ENCODE data around the gene UCP3.
"Not testable (repeated sequence)": the region's sequence is repeated elsewhere in the genome, so short reads cannot be mapped to it uniquely, and the experiment has no call there.

Gene UCP3

GRCh38 chr11:73991471-73992006 is 17.3 kb downstream of the UCP3 start:
- TF ChIP-seq CTCF (IDR thresholded peaks at IDR 0.05; ENCODE audit: extremely low read depth, missing control alignments): no peak
- DNase-seq (ENCODE audit: low spot score): peak; percentile 51

DNA sequence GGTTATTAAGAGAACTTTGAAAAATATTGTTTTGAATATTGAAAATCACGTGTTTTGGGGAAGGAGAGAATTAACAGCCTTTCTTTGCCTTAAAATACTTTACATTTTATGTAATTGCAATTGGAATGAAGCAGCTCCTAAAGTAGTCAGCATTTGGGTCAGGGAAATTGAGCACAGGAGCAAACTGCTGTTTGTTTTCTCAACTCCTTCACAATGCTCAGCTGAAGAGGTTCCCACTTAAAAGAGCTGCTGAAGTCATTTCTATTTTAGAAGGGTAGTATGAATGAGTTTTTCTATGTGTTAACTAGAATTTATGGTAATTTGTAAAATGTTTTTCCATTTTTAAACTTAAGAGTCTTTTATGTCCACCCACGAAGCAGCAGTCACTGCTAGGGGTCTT is 18.2 kb downstream of the UCP3 start:
- DNase-seq (ENCODE audit: low spot score): no peak

DNA sequence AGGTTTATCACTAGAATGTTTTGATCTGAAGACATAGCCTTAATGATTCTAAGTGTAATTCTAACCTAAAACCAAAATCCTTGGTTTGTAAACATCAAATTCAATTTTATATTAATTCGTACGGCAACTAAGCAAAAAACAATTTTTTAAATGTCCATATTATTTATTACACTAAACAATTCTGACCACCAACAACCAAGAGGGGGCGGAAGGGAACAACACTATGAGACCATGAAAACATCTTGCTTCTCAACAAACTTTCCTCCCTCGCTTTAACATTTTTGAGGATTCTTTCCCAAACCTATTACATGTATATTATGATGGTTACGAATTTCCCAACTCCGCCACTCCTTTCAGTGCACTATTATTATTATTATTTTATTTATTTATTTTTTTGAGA is 19.7 kb downstream of the UCP3 start:
- no peak for TF ChIP-seq CTCF (IDR thresholded peaks at IDR 0.05; ENCODE audit: extremely low read depth, missing control alignments)
- DNase-seq (ENCODE audit: low spot score): no peak

More for the DNA sequence above, 18.2 kb downstream of the UCP3 start:
- TF ChIP-seq CTCF (IDR thresholded peaks at IDR 0.05; ENCODE audit: extremely low read depth, missing control alignments): no peak

GRCh38 chr11:73988227-73988626 is 20.7 kb downstream of the UCP3 start:
- no peak for DNase-seq (ENCODE audit: low spot score)
- TF ChIP-seq CTCF (IDR thresholded peaks at IDR 0.05; ENCODE audit: extremely low read depth, missing control alignments): no peak

DNA sequence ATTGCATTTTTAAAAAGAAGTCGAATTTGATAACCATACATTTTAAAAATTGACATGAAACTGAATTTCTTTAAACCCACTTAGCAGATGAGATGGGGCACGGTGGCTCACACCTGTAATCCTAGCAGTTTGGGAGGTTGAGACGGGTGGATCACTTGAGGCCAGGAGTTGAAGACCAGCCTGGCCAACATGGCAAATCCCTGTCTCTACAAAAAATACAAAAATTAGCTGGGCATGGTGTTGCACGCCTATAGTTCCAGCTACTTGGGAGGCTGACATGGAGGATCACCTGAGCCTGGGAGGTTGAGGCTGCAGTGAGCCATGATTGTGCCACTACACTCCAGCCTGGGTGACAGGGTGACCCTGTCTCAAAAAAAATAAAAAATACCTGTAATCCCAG is 23.2 kb downstream of the UCP3 start:
- not testable (repeated sequence) for DNase-seq (ENCODE audit: low spot score)

DNA sequence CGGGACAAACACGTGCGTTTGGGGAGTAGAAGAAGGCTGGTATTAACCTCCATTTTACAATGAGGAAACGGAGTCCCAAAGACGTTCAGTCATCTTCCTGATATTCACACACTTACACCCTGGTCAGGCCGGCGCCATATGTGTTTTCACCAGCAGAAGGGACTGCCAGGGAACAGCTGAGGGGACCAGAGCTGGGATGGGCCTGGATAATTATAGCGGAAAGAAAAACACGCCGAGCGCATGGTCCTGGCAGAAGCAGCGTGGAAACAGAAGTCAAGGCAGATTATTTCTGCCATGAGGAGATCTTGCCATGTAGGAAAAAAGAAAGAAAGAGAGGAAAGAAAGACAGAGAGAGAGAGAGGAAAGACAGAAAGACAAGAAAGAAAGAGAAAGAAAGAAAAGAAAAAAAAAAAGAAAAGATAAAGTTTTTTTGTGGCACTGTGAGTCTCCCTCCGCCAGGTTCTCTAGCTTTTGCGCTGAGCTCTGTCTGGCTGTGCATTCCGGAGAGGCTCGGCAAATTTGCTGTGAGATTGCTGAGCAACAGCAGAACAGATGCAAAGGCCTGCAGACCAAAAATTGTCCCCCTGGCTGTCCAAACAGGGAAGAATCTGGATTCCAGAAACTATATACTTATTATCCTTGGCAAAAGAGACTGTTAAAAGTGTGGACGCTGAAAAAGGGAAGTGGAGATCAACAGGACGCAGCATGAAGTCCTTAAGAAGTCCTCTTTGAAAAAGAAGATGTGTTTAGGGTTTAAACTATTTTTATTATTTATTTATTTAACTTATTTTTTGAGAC is 24.9 kb downstream of the UCP3 start:
- no peak for TF ChIP-seq CTCF (IDR thresholded peaks at IDR 0.05; ENCODE audit: extremely low read depth, missing control alignments)
- no peak for DNase-seq (ENCODE audit: low spot score)

- DNase-seq (ENCODE audit: low spot score): peak; percentile 97
- no peak for TF ChIP-seq CTCF (IDR thresholded peaks at IDR 0.05; ENCODE audit: extremely low read depth, missing control alignments)
Measured at GRCh38 chr11:73982990-73983740, 25.7 kb downstream of the UCP3 start.

Data from GM20000 (cell line).